NCI-H2107 treated with DMSO at 0.1 percent for 48 hours (cell line): ENCODE measurements around the gene KLK14.

ENCODE experiments used
- DNase-seq: peaks from one replicate; lab custom pipeline; 2025; ENCODE audit not compliant: unreplicated experiment; lab: John Stamatoyannopoulos, UW

KLK14 gene

GRCh38 chr19:51086153-51086850 is 3.6 kb upstream of the KLK14 start:
- DNase-seq = peak; percentile 29

GRCh38 chr19:51084505-51084904 is 1.8 kb upstream of the KLK14 start:
- no peak for DNase-seq

- no peak for DNase-seq
Measured at GRCh38 chr19:51083783-51084182, 1.1 kb upstream of the KLK14 start.

- no peak for DNase-seq
Measured at GRCh38 chr19:51083181-51083580, 494 bp upstream of the KLK14 start.

- DNase-seq = no peak
Measured at GRCh38 chr19:51081476-51081875, 1.2 kb downstream of the KLK14 start.

GRCh38 chr19:51079481-51080110 is 3.1 kb downstream of the KLK14 start:
- DNase-seq = no peak

- no peak for DNase-seq
Measured at GRCh38 chr19:51078731-51079130, 4.0 kb downstream of the KLK14 start.

- no peak for DNase-seq
Measured at GRCh38 chr19:51078104-51078503, 4.6 kb downstream of the KLK14 start.

- no peak for DNase-seq
Measured at GRCh38 chr19:51076631-51077213, 6.0 kb downstream of the KLK14 start.

- no peak for DNase-seq
Measured at GRCh38 chr19:51075998-51076397, 6.7 kb downstream of the KLK14 start.

GRCh38 chr19:51071095-51071405 is 11.6 kb downstream of the KLK14 start:
- DNase-seq = no peak

- DNase-seq = no peak
Measured at GRCh38 chr19:51070334-51071094, 12.2 kb downstream of the KLK14 start.

GRCh38 chr19:51066393-51067186 is 16.1 kb downstream of the KLK14 start:
- no peak for DNase-seq

- no peak for DNase-seq
Measured at GRCh38 chr19:51065221-51065960, 17.3 kb downstream of the KLK14 start.

GRCh38 chr19:51064534-51065220 is 18.0 kb downstream of the KLK14 start, which contains the start of gene KLK13:
TSS of gene KLK13 (minus strand) at chr19:51065092. CDS start at chr19:51065067, 25 bp downstream.
- no peak for DNase-seq

- no peak for DNase-seq
Measured at GRCh38 chr19:51063664-51064063, 19.0 kb downstream of the KLK14 start.

GRCh38 chr19:51060973-51061372 is 21.7 kb downstream of the KLK14 start:
- DNase-seq = no peak

GRCh38 chr19:51060336-51060735 is 22.4 kb downstream of the KLK14 start:
- DNase-seq = no peak

- DNase-seq = no peak
Measured at GRCh38 chr19:51059715-51060114, 23.0 kb downstream of the KLK14 start.

- no peak for DNase-seq
Measured at GRCh38 chr19:51055866-51056265, 26.8 kb downstream of the KLK14 start.
